OCI-LY7 (cell line): ENCODE results near the gene PLAAT1. TPM values are rescaled to one million over a fixed set of nuclear protein-coding genes. Genes with fewer than 3 reads are reported as not detected.

ENCODE experiments used
- BruUV-seq: library from RNA; stranded (reverse); fragments of 400-500 nt; replicated peaks from 2 replicates; lab custom pipeline; 2021; lab: Mats Ljungman, UMichigan
- CTCF ChIA-PET: fragments of 300-600 bp; sonication (Branson Sonifier 250); formaldehyde crosslinking; loops from one replicate; lab custom pipeline; 2022; ENCODE audit warnings: antibody characterized with exemption; ENCODE audit not compliant: unreplicated experiment; lab: Charles Lee
- POLR2A ChIA-PET: fragments of 300-600 bp; sonication (Branson Sonifier 250); formaldehyde crosslinking; loops from one replicate; lab custom pipeline; 2022; ENCODE audit warnings: antibody characterized with exemption; lab: Charles Lee
- DNase-seq: peaks from one replicate; pipeline ENCODE4 v3.0.0-alpha.2; 2015; ENCODE audit warnings: low spot score
- H2AFZ ChIP-seq: fragments of 200-600 bp; sonication (generic), shearing (Covaris generic); 2 replicates; pipeline ENCODE4 v1.6.1; 2014; ENCODE audit warnings: mild to moderate bottlenecking, antibody characterized with exemption, low read length, moderate library complexity
- H3K27ac ChIP-seq: fragments of 200-600 bp; sonication (generic); 2 replicates; pipeline ENCODE4 v1.5.1; 2014; ENCODE audit warnings: mixed run types, low read depth, mild to moderate bottlenecking, moderate library complexity, low read length, inconsistent platforms; ENCODE audit not compliant: poor library complexity, severe bottlenecking
- H3K36me3 ChIP-seq: fragments of 200-600 bp; sonication (generic); 2 replicates; pipeline ENCODE4 v1.6.1; 2014; ENCODE audit warnings: mild to moderate bottlenecking, antibody characterized with exemption, low read length, moderate library complexity, mixed read lengths; ENCODE audit not compliant: insufficient read depth
- H3K4me1 ChIP-seq: fragments of 200-600 bp; sonication (generic); 2 replicates; pipeline ENCODE4 v1.5.1; 2014; ENCODE audit warnings: mild to moderate bottlenecking, low read length; ENCODE audit not compliant: insufficient read depth, poor library complexity, severe bottlenecking
- H3K4me2 ChIP-seq: fragments of 200-600 bp; sonication (generic); 2 replicates; pipeline ENCODE4 v1.6.1; 2014; ENCODE audit warnings: mild to moderate bottlenecking, low read length
- H3K4me3 ChIP-seq: fragments of 200-600 bp; sonication (generic); 2 replicates; pipeline ENCODE4 v1.5.1; 2014; ENCODE audit warnings: mild to moderate bottlenecking, low read depth, low read length; ENCODE audit not compliant: poor library complexity, severe bottlenecking
- H3K79me2 ChIP-seq: fragments of 200-600 bp; sonication (generic); 2 replicates; pipeline ENCODE4 v1.6.1; 2016; ENCODE audit warnings: low read depth, mild to moderate bottlenecking, low read length, moderate library complexity, mixed read lengths; ENCODE audit not compliant: insufficient read depth
- H3K9me2 ChIP-seq: fragments of 200-600 bp; sonication (generic); 2 replicates; pipeline ENCODE4 v1.6.1; 2016; ENCODE audit warnings: mild to moderate bottlenecking, low read length, mixed read lengths; ENCODE audit not compliant: insufficient read depth
- H3K9me3 ChIP-seq: fragments of 200-600 bp; sonication (generic); 2 replicates; pipeline ENCODE4 v1.6.1; 2014; ENCODE audit warnings: mild to moderate bottlenecking, mixed run types, low read length, mixed read lengths
- H4K20me1 ChIP-seq: fragments of 200-600 bp; sonication (generic); 2 replicates; pipeline ENCODE4 v1.6.1; 2014; ENCODE audit warnings: mild to moderate bottlenecking, antibody characterized with exemption, low read length, moderate library complexity, mixed read lengths; ENCODE audit not compliant: insufficient read depth
- EZH2phosphoT487 ChIP-seq: fragments of 200-600 bp; sonication (generic); IDR thresholded peaks from 2 replicates; pipeline ENCODE4 v1.6.1; 2018; ENCODE audit warnings: low read depth, borderline replicate concordance, mild to moderate bottlenecking, mixed run types, antibody characterized with exemption, low read length, moderate library complexity, mixed read lengths
- intact Hi-C: fragments of 100-400 bp; cut with micrococcal nuclease; formaldehyde crosslinking; loops from one replicate; pipeline ENCODE4 v1.10.0; 2022; ENCODE audit not compliant: unreplicated experiment
- total RNA-seq, 2 experiments: library from RNA; depleted of rRNA in 1 of 2; stranded (reverse); fragments of >200 nt in 1 of 2; shearing (Covaris generic) in 1 of 2; gene quantifications; 2 replicates each; pipeline ENCODE4 v1.2.3, GENCODE V29; 2014 to 2022
- TF ChIP-seq, protein P1 (sequence below): fragments of 200-600 bp; sonication (generic); conservative IDR thresholded peaks from 2 replicates; pipeline ENCODE4 v1.5.1; 2014; ENCODE audit warnings: mild to moderate bottlenecking, antibody characterized with exemption, low read length, moderate library complexity, mixed read lengths

PLAAT1 gene
- total RNA-seq, 2 experiments from 2014 or later = not detected

DNA sequence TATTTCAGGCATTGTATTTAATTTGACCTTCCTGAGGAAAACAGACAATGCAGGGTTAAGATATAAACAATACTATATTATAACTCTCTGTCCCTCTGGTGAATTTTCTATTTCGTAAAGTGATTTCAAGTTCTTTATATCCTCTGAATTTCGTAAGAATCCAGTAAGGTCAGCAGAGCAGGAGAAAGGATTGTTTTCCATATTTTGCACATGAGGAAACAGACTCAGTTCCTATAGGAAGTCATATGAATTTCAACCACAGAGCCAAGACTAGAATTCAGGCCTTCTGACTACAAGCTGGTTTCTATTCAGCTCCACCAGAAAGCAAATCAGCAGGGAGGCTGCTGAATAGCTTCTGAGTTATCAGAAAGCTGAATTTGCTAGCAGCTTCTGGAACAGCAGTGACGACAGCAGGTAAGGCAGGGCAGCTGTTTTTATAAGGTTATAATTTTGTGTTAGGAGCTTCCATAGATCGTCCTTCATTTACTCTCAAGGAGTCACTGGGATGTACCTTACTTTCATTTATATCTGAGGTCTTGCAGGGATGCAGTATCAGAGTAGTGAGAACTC is 11.1 kb upstream of the PLAAT1 start:
- H3K4me1 ChIP-seq = no peaks in the 10 kb centered on the region
- no peak overlapping the region for H3K4me3 ChIP-seq
- TF ChIP-seq, protein P1, sequence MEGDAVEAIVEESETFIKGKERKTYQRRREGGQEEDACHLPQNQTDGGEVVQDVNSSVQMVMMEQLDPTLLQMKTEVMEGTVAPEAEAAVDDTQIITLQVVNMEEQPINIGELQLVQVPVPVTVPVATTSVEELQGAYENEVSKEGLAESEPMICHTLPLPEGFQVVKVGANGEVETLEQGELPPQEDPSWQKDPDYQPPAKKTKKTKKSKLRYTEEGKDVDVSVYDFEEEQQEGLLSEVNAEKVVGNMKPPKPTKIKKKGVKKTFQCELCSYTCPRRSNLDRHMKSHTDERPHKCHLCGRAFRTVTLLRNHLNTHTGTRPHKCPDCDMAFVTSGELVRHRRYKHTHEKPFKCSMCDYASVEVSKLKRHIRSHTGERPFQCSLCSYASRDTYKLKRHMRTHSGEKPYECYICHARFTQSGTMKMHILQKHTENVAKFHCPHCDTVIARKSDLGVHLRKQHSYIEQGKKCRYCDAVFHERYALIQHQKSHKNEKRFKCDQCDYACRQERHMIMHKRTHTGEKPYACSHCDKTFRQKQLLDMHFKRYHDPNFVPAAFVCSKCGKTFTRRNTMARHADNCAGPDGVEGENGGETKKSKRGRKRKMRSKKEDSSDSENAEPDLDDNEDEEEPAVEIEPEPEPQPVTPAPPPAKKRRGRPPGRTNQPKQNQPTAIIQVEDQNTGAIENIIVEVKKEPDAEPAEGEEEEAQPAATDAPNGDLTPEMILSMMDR = no peak
- TF ChIP-seq EZH2phosphoT487 = no peak
- H3K9me2 ChIP-seq = no peaks in the 10 kb centered on the region
- CTCF ChIA-PET = no interaction called here
- DNase-seq = no peak
- no peak overlapping the region for H3K27ac ChIP-seq
- no peak overlapping the region for H2AFZ ChIP-seq
- H4K20me1 ChIP-seq = no peaks in the 10 kb centered on the region
- POLR2A ChIA-PET = no interaction called here
- BruUV-seq = no TSS peak
- intact Hi-C loops = no loop called here
- H3K79me2 ChIP-seq = no peaks in the 10 kb centered on the region
- H3K36me3 ChIP-seq = no peaks in the 10 kb centered on the region
- H3K4me2 ChIP-seq = no peak overlapping the region
- H3K9me3 ChIP-seq = no peaks in the 10 kb centered on the region

DNA sequence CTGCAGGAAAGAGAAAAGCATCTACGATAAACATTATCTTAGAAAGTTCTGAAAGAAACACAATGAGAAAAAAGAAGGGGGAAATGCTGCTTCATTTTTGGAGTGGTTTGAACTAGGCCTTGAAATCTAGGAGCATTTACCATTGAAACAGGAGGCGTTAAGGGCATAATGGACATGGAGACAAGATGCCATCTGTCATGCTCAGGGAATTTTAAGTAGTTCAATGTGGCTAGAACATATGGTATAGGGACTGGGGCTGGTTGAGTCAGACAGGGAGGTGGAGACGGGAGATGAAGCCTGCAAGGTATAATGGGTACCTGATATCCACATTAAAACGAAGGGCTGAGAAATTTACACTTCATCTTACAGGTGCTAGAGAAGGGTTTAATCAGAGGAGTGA is 10.4 kb upstream of the PLAAT1 start:
- CTCF ChIA-PET = no interaction called here
- no TSS peak for BruUV-seq
- no peak for TF ChIP-seq EZH2phosphoT487
- DNase-seq = no peak
- H3K36me3 ChIP-seq = no peaks in the 10 kb centered on the region
- intact Hi-C loops = no loop called here
- H2AFZ ChIP-seq = no peak overlapping the region
- H3K4me1 ChIP-seq = no peaks in the 10 kb centered on the region
- H3K79me2 ChIP-seq = no peaks in the 10 kb centered on the region
- H3K9me3 ChIP-seq = no peaks in the 10 kb centered on the region
- H3K4me2 ChIP-seq = no peak overlapping the region
- POLR2A ChIA-PET = no interaction called here
- no peak overlapping the region for H3K4me3 ChIP-seq
- H4K20me1 ChIP-seq = no peaks in the 10 kb centered on the region
- H3K9me2 ChIP-seq = no peaks in the 10 kb centered on the region
- H3K27ac ChIP-seq = no peak overlapping the region

DNA sequence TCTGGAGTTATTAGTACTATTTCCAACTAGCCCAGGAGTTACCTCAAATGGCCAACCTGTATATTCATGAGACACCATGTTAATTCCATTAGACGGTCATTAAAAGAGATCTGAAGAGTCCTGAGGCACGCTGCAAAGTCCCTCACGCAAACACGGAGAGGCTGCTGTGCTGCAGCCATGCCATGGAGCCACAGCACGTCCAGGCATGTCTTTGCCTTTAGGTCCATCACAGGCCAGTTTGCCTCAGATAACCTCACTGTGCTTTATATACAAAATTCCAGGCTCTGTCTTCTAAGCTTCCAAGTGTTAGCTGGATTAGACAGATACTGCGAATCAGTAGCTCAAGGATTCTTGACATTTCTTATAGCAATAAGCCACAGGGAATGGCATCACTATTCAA is 9.8 kb upstream of the PLAAT1 start:
- no peaks in the 10 kb centered on the region for H3K36me3 ChIP-seq

More for the DNA sequence above, 9.8 kb upstream of the PLAAT1 start:
- no peak overlapping the region for H2AFZ ChIP-seq
- DNase-seq = no peak
- H4K20me1 ChIP-seq = no peaks in the 10 kb centered on the region
- H3K9me3 ChIP-seq = no peaks in the 10 kb centered on the region
- BruUV-seq = no TSS peak
- TF ChIP-seq, protein P1 = no peak
- no peak for TF ChIP-seq EZH2phosphoT487
- ChIA-PET POLR2A (interaction anchor here (0.5 kb wide), 1 partner anchor 138 kb away, joined by 4 read pairs; no protein-coding TSS in a partner anchor), CTCF (no interaction called here)
- intact Hi-C loops = no loop called here
- no peak overlapping the region for H3K27ac ChIP-seq
- no peaks in the 10 kb centered on the region for H3K9me2 ChIP-seq
- H3K4me1 ChIP-seq = no peaks in the 10 kb centered on the region
- no peaks in the 10 kb centered on the region for H3K79me2 ChIP-seq
- no peak overlapping the region for H3K4me2 ChIP-seq
- H3K4me3 ChIP-seq = no peak overlapping the region
